Activated CD4-positive, alpha-beta T cell treated with anti-CD3 and anti-CD28 coated beads, Interleukin-2, amount 50 U/mL, for 48 hours (primary cell): Measurements from ENCODE around the gene GBP5.
"Not testable (repeated sequence)": the region's sequence is repeated elsewhere in the genome, so short reads cannot be mapped to it uniquely, and the experiment has no call there.

ENCODE experiments used
- DNase-seq, 2 experiments: peaks; one replicate each; pipeline ENCODE4 v3.0.0-alpha.2; 2020

GBP5 gene

DNA sequence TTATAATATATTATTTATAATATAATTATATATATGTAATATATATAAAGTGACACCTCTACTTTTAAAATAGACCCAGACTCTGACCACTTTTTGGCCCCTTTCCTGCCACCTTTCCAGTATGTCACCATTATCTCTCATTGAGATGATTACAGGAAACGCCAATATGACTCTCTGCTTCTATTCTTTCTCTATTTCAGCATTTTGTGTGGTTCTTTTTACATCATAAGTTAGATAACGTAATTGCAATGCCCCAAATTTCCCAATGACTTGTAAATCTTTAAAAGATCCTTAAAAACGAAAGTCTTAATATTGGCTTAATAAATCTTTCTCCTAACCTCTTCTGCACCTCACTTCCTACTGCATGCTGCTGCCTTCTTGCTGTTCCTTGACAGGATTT, 8.1 kb upstream of the GBP5 start:
- no peak for DNase-seq

DNA sequence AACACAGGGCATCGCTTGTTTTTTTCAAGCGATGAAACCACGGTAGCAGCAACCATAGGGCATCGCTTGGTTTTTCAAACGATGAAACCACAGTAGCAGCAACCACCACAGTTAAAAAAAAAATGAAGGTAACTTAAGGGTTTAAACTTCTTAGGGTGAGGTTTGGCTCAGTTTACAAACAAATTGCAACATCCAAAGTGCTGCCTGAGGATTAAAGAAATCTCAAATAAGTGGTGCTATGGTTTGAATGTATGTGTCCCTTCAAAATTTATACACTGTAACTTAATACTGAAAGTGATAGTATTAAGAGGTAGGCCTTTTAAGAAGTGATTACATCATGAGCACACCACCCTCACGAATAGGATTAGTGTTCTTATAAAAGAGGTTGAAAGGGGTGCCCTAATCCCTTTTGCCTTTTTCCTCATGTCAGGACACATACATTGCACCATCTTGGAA, 6.4 kb upstream of the GBP5 start:
- no peak for DNase-seq

DNA sequence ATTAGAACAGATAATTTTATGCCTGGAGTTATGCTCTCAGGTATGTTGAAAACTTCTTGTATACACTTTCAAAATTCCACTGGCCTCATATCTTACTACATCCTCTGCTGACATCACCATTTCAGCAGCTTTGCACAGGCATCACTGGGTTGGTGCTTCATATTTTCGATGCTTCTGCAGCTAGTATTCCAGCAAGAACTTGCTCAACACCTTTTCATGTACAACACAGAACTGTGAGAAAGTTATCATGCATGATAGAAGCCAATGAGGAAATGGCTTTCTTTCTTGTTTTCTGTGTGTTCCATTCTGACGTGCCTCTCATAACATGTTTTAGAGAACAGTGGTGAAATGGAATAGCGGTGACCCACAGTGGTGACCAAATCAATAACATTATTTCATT, 5.1 kb upstream of the GBP5 start:
- no peak for DNase-seq

DNA sequence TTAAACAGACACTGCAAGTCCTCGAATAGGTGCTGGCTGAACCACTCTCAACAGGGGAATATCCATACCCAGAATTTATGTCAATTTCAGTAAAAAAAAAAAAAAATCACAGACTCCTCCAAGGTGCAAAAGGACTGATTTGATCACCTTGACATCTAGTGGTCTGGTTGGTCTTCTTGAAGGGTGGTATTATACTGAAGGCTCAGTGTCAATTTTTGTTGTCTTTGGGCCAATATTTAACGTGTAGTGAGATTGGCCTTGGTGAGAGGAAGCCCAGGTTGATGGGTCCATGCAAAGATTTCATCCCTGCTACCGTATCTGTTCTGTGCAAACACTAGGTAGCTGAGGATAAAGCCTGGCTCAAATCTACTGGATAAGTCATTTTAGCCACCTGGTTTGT, 4.0 kb upstream of the GBP5 start:
- DNase-seq, result no peak

DNA sequence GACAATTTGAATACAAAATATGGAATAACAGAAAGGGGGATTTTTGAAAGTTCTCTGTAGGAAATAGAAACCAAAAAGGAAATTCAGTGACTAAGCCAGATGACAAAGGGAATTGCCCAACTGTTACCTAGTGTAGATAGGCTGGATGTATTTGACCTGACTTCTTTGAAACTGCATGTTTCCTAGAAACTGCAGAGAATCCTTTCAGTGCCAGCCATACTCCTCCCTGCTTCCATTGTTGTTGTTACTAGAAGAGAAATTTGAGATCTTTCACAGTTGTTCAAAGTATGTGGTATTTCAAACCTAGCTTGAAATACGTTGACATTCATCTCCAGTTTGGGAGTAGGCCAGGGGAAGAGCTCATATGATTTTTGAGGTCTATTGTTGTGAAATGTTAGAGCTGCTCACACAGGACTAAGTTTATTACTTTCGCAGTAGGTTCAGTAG, 1.8 kb upstream of the GBP5 start:
- DNase-seq, result no peak

DNA sequence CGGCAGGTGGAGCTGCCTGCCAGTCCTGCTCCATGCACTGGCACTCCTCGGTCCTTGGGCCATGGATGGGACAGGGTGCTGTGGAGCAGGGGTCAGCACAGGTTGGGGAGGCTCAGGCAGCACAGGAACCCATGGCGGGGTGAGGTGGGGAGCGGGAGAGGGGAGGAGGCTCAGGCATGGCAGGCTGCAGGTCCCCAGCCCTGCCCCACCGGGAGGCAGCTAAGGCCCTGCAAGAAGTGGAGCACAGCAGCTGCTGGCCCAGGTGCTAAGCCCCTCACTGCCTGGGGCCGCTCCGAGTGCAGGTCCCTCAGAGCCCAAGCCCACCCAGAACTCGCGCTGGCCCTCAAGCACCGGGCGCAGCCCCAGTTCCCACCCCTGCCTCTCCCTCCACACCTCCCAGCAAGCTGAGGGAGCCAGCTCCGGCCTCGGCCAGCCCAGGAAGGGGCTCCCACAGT, 691 bp upstream of the GBP5 start:
- no peak for DNase-seq

DNA sequence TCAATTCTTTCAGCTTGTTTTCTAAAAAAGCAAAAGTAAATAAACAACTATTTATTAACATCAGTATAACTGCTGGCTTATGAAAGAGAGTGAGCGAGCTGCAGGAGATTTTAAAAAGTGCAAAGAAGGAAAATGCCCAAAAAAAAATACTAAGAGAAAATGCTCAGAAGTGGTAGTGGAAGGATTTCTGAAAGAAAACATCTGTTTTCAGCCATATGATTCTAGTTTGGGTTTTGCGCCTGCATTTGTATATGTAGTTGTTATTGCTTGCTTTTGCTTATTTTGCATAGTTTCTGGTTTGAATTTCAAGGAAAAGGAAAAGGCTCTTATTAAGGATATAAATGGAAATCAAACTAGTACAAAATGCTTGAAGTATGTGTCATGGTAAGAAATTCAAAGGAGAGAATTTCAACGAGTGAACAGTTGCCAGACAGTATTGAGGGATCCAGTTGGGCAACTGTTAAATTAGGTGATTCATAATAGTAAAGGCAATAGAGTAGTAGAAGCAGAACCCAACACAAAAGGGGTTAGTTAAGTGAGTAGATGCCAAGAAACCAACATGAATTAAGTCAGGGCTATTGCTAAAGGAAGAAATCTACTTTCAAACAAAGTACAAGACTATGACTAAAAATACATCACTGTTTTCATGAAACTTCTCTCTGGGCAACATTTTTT, 1.2 kb downstream of the GBP5 start:
- DNase-seq, result no peak

DNA sequence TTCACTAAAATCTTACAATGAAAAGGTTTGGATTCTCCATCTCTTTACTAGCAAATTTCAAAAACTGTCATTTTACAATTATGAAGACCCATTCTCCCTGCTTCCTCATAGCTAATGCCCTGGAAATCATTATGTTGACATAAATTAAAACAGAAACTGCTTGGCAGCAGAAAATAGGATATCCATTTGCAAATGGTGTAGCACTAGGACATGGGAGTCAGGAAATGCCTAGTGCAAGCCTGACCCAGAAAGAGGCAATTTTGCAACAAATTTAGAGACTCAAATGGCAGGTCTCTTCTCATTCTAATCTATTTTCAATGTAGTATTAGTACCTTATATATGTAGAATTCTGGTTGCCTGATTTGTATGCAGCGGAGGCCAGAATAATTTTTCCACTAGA, 2.2 kb downstream of the GBP5 start:
- DNase-seq, result no peak

DNA sequence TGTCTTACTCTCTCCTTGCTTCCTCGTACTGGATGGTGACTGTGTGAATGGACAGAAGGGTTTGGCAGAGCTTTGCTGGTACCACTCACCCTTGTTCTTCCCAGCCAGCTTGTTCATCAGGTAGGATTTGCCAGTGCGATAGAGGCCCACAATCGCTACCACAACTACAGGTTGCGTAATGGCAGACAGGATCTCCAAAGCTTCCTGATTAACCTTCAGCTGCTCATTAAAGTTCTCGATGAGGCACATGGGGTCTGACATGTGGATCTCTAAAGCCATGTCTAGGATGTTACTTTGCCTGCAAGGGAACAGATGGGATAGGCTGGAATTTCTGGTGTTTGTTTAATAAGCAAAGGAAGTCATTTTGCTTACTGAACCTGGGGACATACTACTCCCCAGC, 3.4 kb downstream of the GBP5 start:
- DNase-seq, result no peak

DNA sequence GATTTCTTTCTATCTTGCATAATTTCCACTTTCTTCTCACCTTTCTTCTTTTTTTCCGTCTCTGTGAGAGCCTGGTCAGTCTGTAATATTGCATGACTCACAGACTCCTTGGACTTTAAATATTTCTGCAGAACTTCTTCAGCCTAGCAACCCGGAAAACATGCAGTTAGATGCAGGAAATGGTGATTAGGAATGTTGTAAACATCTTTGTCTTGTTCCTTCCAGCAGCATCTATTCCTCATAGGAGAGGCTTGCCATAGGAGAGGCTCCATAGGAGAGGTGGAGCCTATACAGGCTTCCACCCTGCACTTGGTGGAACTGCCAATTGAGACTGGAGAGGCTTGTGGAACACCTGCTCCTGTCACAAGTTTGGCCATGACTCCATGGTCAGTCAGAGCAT, 10.0 kb downstream of the GBP5 start:
- no peak for DNase-seq

DNA sequence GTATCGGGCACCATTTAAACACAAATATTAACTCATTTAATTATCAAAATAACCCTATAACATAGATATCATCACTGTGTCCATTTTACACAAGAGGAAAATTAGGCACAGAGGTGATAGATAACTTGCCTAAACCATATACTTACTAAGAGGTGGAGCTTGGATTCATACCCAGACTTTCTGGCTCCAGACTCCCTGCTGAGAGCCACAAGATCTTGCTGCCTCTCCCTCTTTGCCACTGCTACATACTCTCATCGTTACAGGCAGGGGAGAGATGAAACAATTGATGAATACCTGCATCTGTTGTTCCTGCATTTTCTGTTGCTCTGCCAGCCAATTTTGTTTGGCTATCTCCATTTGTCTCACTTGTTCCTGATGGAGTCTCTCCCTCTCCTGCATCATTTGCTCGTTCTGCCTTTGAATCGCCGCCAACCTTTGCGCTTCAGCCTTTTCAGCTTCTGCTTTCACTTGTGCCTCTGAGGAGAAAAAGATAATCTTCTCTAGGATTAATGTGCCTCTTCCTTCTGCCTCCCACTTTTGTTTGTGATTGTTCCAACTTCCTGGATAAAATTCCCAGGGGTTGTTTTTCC, 10.6 kb downstream of the GBP5 start:
- no peak for DNase-seq

DNA sequence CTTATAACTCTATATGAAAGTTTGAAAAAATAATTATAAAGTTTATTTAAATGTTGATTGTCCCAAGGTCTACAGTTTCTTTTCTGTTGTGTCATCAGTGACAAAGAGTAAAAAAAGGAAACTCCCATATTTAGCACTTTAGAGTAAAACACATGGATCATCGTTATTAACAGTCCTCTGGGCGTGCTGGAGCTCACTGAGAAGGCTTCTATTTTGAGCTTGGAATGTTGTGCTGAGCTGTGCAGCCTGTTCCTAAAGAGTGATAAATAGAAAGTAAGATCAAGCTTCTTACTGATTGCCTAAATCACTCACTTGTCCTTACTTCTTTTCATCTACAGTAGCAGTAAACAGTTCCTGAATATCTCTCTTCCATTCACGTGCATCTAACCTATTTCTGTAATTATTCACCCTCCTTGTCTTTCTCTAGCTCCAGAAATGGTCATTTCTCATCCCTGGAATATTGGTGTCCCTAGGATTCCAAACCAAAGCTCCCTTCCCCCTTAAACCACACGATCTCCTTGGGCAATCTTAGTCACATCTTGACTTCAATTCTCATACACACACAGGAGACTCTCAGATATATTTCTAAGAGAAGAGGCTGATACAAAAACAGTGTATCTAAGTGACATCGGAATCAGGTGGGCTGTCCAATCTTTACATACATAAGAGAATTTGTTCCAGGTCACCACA, 11.9 kb downstream of the GBP5 start:
- DNase-seq, result no peak

DNA sequence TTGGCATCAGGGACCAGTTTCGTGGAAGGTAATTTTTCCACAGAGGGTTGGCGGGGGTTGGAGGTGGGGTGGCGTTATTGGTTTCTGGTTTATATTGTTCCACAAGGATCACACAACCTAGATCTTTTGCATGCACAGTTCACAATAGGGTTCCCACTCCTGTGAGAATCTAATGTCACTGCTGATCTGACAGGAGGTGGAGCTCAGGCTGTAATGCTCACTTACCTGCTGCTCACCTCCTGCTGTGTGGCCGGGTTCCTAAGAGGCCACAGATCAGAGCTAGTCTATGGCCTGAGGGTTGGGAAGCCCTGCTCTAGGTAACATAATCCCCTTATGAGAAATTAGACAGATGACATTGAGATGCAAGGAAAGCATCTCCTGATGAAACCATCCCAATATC, 12.6 kb downstream of the GBP5 start:
- no peak for DNase-seq

DNA sequence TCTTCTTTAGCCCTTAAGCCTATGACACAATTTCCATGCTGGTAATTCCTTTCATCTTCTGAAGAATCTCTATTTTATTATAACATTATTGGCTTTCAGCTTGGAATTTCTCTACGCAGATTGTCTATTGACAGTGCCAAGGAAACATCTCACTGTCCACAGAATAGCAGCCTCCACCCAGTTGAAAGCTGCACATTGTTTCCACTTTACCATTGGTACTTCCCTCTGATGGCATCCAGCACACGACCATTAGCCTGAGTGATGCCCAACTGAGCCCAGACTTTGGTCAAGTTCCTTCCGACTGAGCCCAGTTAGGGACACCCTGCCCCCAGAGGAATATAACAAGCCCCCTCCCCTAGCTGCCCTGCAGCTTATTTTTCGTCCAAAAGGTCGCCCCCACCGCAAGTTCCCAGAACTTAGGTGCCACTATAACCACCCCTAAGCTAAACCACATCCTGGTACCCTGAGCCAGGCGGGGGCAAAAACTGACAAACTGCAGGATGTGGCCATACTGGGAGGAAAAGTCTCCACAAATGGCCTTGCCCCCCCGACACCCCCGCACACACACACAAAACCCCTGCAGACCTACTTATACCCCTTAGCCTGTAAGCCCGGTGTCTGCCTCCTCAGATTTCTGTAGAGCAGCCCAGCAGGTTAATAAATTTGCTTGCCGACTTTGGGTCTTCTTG, 13.2 kb downstream of the GBP5 start:
- DNase-seq, result peak; percentile 33 to 51

DNA sequence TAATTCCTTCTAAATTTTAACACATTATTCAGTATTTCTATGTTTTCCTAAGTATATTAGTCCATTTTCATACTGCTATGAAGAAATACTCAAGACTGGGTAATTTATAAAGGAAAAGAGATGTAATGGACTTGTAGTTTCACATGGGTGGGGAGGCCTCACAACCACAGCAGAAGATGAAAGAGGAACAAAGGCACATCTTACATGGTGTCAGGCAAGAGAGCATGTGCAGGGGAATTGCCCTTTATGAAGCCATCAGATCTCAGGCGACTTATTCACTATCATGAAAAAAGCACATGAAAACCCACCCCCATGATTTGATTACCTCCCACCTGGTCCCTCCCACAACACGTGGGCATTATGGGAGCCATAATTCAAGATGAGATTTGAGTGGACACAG, 15.6 kb downstream of the GBP5 start:
- no peak for DNase-seq

DNA sequence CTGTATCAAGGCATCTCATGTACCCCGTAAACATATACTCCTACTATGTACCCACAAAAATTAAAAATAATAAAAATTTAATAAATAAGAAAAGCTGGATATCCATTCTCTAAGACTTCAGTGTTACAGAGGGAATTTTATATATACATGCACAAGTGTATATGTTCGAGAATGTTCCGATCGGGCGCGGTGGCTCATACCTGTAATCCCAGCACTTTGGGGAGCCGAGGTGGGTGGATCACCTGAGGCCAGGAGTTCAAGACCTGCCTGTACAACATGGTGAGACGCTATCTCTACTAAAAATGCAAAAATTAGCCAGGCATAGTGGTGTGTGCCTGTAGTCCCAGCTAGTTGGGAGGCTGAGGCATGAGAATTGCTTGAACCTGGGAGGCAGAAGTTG, 17.1 kb downstream of the GBP5 start:
- DNase-seq, result not testable (repeated sequence)

DNA sequence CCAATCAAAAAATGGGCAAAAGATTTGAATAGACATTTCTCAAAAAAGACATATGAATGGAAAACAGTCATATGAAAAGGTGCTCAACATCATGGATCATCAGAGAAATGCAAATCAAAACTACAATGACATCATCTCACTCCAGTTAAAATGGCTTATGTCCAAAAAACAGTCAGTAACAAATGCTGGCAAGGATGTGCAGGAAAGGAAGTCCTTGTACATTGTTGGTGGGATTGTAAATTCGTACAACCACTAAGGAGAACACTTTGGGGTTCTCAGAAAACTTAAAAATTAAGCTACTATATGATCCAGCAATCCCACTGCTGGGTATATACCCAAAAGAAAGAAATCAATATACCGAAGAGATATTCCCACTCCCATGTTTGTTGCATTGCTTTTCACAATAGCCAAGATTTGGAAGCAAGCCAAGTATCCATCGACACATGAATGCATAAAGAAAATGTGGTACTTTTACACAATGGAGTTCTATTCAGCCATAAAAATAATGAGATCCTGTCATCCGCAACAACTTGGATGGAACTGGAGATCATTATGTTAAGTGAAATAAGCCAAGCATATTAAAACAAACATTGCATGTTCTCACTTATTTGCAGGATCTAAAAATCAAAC, 17.9 kb downstream of the GBP5 start:
- DNase-seq, result no peak

DNA sequence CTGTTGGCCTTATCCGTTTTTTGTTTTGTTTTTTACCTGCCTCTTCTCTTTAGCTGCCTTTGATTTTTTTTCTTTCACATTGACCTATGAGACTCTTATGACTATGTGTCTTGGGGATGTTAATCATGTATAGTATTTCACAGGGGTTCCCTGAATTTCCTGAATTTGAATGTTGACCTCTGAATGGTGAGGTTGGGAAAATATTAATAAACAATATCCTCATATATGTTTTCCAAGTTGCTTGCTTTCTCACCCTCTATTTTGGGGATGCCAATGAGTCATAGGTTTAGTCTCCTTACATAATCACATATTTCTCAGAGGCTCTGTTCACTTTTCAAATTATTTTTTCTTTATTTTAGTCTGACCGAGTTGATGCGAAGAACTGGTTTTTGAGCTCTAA, 29.6 kb downstream of the GBP5 start:
- no peak for DNase-seq
